Renal pelvis (tissue), 4 donors: ENCODE data around the gene IFNGR1. TPM values are rescaled to one million over a fixed set of nuclear protein-coding genes. Genes with fewer than 3 reads are reported as not detected.

Experiments
- DNase-seq: peaks from one replicate; pipeline ENCODE4 v3.0.0-alpha.2; 2013
- polyA plus RNA-seq, 3 donors: library from polyadenylated mRNA; unstranded; fragments of 120-200 nt; gene quantifications; one replicate each; pipeline ENCODE4 v1.2.1, GENCODE V29; 2013; ENCODE audit not compliant: insufficient read length in 3 of 3

The IFNGR1 gene
- polyA plus RNA-seq, 3 donors: 52.2 to 58.6 (median 55.6) TPM

DNA sequence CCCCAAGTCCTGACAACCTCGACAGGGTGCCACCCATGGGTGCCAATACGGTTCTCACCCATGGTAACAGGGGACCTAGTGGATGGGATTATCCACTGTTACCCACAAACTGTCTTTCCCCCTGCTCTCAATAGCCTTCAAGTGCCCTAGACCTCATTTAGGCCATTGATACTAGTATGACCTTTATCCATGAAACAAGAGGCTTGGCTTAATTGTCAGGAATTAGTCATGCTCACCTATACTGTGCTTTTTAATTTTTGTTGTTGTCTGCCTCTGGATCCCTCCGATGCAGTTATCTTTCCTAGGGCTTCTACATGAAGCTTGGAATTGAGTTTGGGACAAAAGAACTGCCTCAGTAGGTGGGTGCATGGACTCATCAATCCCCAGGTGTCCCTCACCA lies 33.9 kb downstream of the IFNGR1 start:
- no peak for DNase-seq

- DNase-seq: no peak
Observed at GRCh38 chr6:137182654-137183073, 36.5 kb downstream of the IFNGR1 start.

GRCh38 chr6:137181891-137182653 lies 37.1 kb downstream of the IFNGR1 start:
- no peak for DNase-seq

GRCh38 chr6:137177611-137178010 lies 41.6 kb downstream of the IFNGR1 start:
- DNase-seq: no peak

DNA sequence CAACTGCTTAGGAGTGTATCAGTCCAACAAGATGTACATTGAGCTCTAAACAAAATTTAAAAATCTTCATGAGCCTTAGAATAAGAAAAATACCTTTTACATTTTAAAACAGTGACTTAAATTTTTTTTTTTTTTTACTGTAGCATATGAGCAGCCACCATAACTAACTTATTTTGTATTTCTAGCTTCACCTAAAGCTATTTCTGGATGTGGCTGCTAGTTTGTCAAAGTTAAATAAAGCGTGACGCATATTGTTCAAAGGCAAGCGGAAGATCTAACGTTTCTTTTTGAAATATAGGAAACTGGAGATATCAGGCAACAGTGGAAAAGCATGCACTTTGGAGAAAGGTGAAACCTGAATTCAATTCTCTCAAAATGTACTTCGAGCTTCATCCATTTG lies 42.5 kb downstream of the IFNGR1 start:
- DNase-seq: no peak

- no peak for DNase-seq
Observed at GRCh38 chr6:137175868-137176245, 43.3 kb downstream of the IFNGR1 start.

- DNase-seq: no peak
Observed at GRCh38 chr6:137175157-137175867, 43.9 kb downstream of the IFNGR1 start.

DNA sequence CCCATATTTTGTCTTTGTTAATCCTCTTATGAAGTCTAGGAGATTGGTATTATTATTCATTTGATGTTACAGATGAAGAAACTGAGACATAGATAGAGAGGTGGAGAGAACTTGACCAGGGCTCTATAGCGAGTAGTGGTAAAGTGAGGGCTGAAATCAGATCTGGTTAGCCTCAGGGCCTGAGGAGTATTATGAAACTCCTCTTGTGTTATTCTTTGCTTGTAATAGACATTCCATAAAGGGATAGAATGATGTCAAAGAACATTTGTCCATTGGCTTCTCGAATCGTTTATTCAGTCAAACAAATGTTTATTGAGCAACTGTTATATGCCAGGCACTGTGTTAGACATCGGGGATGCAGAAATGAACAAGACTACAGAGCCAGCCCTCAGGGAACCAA lies 45.7 kb downstream of the IFNGR1 start, which contains the start of gene IL22RA2:
IL22RA2 (minus strand) TSS at position 144 of the 400 bp plus-strand sequence. CDS start 11,895 bp downstream, outside the sequence.
- DNase-seq: no peak

DNA sequence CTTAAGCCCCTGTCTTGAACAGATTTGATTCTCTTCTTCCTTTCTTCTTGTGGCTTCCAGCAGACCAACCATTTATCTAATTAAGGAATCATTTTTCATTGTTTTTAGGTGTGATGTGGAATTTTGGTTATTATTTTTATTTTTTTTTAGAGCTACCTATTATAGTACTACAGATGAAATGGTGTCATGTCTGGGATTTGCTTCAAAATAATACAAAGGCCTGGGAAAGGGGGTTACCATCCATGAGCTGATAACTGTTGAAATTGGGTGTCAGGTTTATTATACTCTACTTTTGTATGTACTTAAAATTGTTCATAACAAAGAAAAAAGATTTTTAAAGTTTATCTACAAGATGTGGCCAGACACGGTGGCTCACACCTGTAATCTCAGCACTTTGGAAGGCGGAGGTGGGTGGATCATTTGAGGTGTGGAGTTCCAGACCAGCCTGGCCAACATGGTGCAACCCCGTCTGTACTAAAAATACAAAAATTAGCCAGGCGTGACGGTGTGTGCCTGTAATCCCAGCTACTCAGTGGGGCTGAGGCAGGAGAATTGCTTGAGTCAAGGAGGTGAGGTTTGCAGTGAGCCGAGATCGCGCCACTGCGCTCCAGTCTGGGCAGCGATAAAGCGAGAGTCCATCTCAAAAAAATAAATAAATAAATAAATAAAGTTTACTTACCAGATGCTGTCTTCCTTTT lies 46.3 kb downstream of the IFNGR1 start:
- no peak for DNase-seq

DNA sequence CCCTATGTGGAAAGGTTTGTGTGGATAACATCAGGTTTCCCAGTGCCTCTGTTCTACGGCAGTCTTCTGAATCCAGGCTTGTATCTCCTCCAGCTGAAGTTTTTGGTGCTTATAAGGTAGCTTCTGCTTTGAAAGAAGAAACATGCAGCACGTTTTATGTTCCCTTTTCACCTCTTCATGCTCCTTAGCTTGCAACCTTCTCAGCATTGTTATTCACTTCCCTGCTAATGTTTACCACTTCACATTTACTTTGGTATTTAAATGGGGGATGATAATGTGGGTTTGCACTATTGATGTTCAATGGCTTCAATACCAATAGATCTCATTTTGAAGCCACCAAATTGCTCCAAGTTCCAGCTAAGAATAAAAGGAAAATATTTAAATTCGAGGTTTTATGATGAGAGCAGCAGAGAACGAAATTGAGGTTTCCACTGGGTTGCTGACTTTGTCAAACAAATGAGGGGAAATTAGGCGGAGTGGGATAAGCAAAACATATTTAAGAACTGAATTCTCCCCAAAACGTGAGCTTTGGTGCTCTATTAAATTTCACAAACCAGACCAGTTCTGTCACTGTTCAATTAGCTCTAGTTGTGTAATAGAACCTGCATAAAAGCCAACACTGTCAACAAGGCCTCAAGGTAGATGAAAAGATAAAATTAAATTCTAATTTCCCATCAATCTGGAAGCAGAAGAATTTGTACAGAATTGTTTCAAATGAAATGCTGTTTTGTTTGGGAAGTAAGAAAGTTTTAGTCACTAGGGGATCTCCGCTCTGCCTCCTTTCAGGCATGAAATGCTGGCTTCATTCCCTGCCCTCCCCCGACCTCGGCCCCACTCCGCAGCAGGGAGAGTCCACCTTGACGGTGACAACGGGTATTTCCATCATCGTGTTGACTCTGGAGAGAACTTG lies 47.1 kb downstream of the IFNGR1 start:
- DNase-seq: no peak

GRCh38 chr6:137171053-137171374 lies 48.2 kb downstream of the IFNGR1 start:
- no peak for DNase-seq

DNA sequence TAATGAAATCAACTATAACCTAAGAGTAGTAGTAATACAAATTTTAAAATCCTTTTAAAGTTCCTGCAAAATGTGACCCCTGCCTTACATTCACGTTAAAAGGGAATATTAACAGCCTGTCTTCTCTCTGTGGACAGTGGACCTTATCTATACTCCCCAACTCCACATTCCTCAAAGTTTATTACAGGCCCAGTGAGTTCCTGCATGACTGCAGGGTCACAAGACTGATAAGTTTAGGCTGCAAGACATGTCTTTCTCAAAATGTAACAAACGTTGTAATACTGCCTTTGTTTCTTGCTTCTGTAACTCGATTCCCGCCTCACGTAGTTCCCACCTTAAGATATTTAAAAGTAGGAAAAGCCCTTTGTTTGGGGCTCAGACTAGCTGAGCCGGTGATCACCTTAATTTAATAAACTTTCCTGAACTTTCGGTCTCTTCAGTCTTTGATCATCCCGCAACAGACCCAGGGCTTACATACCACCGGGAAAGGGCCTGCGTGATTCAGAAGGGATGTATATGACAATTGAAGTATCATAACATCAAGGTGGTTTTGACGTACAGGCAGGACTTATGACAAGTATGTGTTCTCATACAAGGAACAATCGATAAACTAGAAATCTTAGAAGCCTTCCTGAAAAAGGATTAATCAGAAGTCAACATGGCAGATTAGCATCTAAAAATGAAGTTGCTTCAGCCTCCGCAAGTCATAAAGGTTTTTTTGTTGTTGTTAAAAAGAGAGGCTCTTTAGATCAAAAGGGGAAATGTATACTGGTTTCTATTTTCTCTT lies 48.7 kb downstream of the IFNGR1 start:
- DNase-seq: no peak

DNA sequence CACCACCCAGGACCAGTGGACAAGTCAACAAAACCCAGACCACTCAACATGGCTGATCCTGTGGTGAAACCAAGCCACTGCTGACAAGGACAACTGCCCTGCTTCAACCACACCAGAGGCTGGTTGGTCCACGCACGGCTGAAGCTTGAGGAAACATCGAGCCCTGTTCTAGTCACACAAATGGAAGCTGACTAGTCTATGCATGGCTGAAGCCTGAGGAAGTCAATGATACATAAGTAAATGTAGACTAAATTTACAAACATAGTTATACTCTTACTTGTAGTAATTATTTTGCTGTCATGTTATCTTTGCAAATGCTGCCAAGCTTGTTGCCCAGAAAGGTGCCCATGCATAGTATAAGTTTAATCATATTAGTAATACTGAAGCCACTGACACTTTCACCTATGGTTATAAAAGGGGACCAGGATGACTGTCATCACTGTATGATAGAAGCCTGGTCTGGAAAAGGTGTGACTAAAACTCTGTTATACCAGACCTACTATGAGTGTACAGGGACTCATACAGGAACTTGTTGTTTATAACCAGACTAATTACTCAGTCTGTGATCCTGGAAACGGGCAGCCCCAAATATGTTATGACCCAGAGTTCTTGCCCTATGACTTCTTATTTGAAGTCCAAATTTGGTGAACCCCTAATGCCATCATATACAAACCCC lies 51.3 kb downstream of the IFNGR1 start:
- DNase-seq: no peak

DNA sequence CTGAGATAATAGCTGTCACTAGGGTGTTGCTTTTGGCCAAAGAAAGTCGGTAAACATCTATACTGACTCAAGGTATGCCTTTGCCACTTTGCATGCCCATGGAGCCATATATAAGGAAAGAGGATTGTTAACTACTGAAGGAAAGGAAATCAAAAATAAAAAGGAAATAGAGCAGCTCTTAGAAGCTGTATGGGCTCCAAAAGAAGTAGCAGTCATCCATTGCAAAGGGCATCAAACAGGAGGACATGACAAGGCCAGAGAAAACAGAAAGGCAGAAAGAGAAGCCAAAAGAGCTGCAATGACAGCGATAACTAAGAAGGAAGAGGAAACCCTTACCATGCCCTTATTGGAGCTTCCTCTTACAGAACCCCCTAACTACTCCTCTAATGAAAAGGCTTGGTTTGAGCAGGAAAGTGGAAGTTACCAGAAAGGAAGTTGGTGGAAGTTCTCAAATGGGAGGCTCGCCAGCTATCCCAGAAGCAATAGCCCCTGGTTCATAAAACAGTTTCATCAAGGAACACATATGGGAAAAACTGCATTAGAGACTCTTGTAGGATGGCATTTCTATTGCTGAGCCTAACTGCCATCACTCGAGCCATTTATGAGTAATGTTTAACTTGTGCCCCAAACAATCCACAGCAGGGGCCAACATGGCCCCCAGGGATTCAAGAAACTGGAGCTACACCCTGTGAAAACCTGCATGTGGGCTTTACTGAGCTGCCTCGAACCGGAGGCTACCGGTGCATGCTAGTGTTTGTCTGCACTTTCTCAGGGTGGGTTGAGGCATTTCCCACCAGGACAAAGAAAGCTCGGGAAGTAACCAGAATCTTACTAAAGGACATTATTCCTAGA lies 52.7 kb downstream of the IFNGR1 start:
- DNase-seq: no peak

DNA sequence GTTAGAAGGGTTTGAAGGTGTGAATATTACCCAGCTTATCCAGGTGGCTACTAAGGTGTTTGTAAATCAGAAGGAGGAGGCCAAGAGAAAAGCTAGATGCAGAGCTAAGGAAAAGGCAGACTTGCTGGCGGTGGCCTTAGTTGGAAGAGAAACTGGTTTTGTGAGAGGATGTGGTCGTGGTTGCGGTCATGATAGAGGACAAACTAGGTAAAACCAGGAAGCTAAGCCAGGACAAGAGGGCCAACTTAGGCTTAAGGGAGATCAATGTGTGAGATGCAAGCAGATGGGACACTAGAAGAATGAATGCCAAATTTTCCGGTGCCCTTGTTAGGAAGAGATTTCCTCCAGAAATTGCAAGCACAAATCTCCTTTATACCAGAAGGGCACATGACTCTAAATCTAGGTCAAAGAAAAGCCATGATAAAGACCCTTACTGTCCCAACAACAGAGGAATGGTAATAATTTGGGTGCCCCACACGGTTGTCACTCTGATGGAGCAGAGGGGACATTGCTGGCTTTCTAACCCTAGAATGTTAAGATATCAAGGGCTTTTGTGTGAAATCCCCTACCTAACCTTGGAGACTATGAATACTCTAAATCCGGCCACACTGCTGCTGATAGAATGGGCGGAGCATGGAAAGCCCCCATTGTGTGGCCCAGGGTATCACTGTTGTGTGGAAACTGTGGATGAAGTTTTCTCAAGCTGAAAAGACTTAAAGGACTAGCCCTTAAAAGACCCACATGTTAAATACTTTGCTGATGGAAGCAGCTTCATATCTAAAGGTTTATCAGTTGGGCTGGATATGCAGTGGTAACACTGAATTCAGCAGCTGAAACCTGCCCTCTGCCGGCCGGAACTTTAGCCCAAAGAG lies 53.6 kb downstream of the IFNGR1 start:
- no peak for DNase-seq

DNA sequence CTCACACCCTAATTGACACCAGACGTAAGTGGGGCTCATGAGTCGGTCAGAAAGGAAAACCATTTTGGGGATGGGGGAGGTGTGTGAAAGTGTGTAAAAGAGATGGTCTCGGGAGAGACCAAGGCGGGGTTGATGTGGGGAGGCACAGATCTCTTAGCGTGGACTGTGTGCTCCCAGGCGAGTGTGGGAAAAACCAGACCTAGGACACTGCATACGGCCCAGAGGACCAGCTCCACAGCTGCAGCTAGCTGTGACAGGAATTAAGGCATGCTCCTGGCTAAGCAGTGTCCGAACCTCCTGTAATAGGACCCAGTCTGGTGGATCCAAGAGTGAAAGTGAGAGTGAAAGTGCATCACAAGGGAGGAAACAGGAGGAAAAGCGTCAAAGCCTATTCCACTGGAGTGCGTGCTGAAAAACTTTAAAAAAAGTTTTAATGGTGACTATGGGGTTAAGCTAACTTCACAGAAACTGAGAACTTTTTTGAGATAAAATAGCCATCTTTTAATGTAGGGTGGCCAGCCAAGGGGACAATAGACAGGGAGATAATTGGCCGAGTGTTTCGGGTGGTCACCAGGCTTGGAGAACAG lies 55.4 kb downstream of the IFNGR1 start:
- no peak for DNase-seq

- DNase-seq: no peak
Observed at GRCh38 chr6:137162692-137163306, 56.4 kb downstream of the IFNGR1 start.
